ENCODE measurements around the gene APOBEC3H.

APOBEC3H gene

DNA sequence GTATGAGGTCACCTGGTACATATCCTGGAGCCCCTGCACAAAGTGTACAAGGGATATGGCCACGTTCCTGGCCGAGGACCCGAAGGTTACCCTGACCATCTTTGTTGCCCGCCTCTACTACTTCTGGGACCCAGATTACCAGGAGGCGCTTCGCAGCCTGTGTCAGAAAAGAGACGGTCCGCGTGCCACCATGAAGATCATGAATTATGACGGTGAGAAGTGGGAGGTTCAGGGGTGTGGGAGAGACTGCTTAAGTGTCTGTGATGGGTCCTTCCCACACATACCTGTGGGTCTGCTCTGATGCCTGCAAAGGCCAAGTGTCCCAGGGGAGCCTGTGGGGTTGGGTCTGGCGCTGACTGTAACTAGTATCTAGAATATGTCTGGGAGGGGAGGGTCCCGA, 16.0 kb upstream of the APOBEC3H start:
- DNase-seq (ENCODE audit: low spot score): no peak

DNA sequence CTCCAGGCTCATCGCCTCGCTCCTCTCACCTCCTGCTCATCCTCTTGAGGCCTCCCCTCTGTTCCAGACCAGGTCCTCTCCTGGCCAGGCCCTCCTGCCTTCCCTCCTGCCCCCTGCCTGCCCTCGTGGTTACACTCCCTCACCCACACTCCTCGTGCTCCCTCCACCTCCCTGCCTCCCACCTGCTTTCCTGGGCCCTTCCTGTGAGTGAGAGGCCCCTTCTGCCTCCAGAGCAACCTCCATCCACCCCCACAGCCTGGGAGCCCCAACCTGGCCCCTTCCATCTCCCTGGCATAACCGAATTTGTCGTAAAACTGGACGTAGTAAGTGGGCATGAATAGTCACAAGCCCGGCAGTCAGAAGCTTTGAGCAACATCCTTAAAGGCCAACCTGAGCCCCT, 15.4 kb upstream of the APOBEC3H start:
- DNase-seq (ENCODE audit: low spot score): no peak

DNA sequence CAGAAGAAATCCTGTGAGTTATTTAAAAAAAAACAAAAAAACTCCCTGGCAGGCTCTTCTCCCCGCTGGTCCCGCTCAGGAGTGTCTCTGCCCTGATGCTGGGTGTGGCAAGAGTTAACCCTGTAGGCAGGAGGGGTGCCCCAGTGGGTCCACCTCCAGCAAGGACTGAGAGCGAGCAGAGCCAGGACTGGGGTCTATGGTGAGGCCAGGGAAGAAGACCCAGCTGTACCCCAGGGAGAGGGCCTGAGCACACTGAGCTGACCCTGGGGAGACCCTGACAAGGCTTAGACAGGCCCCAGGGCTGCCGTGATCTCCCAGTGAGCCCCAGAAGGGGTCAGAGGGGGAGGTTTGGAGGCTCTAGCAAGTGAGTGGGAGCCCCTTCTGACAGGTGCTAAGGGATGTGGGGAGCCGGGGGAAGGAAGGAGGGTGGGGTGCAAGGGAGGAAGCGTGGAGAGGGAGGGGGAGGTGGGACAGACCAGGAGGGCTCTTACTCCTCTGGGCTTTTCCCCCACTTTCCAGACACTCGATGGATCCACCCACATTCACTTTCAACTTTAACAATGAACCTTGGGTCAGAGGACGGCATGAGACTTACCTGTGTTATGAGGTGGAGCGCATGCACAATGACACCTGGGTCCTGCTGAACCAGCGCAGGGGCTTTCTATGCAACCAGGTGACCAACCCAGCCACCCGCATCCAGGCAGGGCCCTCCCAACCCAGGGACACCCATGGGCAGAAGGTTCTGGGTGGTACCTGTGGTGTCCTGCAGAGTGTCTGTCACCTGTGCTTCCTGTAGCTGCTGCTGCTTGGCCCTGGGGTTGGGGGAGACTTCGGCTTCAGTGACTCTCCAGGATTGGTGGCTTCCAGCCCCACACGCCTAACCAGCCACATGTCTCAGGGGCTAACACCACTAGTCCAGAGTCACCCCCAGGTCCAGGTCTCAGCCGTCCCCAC, 13.6 kb upstream of the APOBEC3H start:
- DNase-seq (ENCODE audit: low spot score): no peak

DNA sequence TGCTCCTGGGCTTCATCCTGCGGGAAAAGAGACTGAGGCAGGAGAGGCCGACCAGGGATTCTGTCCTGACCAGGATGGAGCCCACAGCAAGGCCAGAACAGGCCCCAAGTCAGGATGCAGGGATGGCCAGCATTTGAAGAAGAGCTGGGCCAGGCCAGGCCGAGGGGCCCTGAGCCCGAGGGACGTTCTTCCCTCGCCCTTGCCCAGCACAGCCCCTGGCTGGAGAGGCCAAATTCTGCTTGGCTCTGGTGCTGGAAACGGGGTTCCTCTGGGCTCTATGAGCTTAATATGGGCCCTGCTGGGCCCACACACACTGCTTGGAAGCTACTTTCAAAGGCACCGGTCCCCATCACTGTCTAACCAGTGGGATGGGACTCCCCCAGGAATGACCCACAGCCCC, 12.4 kb upstream of the APOBEC3H start:
- no peak for DNase-seq (ENCODE audit: low spot score)

DNA sequence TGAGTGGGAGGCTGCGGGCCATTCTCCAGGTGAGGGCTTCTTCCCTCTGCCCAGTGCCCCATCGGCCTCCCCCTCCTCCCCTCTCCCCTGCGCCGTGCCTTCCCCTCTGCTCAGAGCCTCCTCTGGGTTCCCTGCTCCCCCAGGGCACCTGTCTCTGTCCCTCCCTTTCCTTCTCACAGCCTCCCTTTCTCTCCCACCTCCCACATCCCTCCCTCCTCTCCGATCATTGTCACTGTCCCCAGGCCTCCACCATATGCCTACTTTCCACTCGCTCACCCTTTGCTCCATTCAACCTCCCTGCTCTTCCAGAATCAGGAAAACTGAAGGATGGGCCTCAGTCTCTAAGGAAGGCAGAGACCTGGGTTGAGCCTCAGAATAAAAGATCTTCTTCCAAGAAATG, 9.9 kb upstream of the APOBEC3H start:
- no peak for DNase-seq (ENCODE audit: low spot score)

DNA sequence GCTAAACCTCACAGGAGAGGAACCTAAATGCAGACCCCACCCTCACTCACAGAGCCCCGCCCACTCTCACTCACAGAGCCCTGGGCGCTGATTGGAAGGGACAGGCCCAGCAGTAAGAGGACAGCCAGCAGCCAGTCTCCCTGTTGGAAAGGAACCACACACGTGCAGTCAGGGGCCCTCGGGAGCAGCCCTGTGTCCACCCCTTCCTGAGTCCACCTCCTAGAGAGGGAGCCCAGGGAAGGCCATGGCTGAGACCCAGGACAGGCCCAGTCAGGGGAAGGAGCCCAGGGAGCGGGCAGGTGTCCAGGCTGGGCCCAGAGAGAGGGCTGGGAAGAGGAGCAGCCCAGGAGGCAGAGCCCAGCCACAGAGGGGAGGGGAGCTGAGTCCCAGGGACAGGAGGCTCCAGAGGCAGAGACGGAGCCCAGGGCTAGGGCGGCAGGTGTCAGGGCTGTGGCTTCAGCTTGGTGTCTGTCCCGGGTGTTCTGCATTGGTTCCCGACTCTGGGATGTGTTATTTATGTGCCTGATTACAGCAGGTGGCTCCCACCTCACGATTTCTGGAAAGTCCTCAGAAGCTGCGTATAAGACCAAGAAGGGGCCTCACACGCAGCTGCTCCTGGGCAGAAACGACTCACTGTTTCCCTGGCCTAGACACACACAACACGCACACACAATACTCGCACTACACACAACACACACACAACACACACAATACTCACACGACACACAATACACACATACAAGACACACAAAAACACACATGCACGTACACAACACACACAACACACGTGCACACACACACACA, 9.0 kb upstream of the APOBEC3H start:
- DNase-seq (ENCODE audit: low spot score): no peak

DNA sequence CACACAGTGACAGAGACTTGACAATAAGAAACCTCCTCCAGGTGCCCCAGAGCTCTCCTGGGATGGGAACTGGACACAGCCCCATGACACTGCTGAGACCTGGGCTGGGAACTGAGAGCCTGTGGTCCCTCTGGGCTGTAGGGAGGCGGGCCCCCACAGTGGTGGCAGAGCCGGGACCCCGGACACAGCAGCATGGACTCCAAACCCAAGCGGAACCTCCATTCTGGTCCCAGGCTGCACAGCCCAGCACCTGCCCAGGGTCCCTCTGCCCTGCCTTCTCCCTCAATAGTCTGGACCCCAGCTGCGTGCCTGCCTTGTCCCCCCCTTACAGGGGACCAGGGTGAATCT, 8.4 kb upstream of the APOBEC3H start:
- no peak for DNase-seq (ENCODE audit: low spot score)

DNA sequence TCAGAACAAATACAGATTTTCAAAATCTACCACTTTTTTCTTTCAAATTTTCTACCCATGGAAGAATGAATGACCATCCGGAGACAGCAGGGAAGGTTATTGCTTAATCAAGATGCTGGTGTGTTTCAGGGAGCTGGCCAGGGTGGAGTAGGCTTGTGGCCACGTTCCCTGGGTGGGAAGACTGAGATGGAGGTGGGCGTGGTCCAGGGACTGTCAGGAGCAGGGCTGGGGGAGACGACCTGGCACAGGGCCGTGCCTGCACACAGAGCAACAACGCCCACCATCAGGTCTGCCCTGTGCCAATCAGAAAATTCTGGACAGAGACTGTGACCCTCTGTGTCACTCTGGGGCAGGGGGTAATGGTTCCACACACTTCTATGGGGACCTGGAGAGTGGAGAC, 7.1 kb upstream of the APOBEC3H start:
- DNase-seq (ENCODE audit: low spot score): no peak

DNA sequence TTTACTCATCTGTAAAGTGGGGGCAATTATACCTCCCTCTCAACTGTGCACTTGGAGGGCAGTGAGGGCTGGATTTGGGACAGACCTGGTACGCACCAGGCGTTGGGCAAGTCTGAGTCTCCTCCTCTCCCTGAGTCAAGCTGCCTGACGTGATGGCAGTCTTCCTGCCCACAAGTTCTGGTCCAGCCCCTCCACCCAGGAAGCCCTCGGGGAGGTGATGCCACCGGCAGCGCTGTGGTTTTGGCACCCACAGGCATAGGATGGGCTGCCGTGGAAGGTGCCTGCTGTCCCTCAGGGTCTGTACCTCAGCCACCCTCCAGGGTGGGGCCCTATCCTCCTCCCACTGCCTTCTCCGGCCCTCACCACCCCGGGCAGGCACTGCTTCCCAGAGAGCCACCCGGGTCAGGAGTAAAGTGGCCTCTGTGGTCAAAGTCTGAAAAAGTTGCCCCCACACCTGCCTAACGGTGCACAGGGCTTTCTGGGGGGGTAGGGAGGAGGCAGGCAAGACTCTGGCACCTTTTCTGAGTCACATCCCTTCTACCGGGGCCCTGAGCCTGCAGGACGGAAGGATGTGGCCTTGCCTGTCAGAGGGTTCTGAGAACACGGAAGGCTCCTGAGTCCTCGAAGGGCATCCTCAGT, 6.5 kb upstream of the APOBEC3H start:
- DNase-seq (ENCODE audit: low spot score): no peak

DNA sequence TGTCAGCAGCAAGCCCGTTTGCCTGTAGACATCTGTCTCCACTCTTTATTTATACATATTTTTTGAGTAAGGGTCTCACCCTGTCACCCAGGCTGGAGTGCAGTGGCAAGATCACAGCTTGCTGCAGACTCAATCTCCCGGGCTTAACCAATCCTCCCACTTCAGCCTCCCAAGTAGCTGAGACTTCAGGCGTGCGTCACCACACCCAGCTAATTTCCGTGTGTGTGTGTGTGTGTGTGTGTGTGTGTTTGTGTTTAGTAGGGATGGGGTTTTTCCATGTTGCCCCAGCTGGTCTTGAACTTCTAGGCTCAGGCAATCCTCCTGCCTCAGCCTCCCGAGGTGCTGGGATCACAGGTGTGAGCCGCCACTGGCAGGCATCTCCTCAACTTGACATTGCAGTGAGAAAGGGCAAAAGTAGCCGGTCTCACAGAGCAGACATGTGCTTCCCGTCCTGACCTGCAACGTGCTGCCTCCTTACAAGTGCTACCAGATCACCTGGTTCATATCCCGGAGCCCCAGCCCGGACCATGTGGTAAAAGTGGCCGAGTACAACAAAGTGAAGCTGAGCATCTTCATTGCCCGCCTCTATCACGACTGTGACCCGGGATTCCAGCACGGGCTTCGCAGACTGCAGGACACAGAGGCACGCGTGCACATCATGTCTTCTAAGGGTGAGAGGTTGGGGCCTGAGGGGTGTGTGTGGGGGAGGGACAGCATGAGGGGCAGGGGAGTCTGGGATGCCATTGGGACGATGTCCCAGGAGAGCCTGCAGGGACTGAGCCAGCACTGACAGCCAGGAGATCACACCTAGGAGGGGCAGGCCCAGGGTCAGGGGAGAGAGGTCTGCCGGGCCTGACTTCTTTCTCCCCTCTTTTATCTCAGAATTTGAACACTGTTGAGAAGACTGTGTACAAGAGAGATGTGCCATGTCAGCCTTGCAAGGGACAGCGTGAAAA, 5.6 kb upstream of the APOBEC3H start:
- no peak for DNase-seq (ENCODE audit: low spot score)

DNA sequence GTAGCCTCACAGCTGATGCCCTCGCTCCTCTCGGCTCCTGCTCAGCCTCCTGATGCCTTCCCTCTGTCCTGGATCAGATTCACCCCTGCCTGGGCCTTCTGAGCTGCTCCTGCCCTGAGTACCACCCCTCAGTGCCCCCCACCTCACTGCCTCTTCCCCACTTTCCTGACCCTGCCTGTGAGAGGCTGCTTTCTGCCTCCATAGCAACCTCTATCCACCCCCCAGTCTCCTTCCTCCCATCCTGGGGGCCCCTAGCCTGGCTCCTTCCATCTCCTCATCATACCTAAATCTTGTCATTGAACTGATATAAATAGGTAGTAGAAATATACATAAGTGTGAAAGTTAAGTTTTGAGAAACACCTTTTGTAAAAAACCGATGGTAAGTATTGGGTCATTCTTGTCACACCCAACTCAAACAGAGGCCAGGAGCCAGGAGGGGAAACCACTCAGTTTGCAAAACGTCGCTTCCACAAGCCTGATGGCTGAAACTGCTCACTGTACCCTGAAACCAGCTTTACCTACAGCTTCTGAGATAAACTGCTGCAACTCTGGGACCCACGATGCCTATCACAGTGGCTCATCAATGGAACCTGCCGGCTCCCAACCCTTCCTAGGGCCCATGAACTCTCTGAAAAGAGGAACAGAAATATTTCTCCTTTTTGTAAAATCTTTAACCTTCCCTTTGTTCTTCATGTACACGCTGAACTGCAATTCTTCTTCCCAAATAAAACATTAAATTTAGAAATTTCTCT, 4.8 kb upstream of the APOBEC3H start:
- DNase-seq (ENCODE audit: low spot score): no peak

DNA sequence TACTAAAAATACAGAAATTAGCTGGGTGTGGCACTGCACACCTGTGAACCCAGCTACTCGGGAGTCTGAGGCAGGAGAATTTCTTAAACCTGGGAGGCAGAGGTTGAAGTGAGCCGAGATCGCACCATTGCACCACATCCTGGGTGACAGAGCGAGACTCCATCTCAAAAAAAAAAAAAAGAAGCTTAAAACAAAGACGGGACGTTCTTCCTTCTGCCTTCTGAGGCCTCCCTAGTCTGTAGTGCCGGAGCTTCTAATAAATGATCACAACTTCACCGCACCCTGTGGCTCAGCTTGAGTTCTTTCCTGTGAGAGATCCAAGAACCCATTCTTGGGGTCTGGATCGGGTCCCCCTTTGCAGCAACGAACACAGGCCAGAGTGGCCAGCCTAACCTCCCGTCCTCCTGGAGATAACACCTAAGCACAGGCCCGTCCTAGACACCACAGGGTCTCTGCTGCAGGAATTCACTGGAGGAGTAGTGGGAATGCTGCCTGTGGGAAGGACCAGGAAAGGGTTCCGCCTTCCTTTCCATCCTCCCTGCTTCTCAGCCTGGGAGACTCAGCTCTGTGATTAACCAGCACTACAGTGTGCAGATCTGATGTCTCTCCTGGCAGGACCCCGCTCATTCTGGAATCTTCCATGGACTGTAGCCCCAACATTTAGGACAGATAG, 2.2 kb upstream of the APOBEC3H start:
- no peak for DNase-seq (ENCODE audit: low spot score)

DNA sequence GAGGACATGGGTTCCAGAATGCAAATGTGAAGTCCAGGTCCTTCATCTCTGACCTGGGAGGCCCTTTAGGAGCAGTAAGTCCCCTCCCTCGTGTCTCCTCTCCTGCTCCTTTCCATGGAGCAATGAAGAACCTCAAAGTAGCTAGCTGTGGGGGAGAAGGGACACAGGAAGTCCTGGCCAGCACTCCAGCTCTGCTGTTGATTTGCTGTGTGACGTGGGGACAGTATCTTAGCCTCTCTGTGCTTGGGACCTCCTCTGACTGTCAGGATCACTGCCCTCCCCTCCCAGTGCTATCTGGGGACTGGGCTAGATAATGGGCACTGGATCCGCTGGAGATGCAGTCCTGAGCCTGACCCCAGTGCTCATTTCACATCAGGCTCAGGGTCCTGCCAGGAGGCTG, 1.1 kb upstream of the APOBEC3H start:
- DNase-seq (ENCODE audit: low spot score): no peak

DNA sequence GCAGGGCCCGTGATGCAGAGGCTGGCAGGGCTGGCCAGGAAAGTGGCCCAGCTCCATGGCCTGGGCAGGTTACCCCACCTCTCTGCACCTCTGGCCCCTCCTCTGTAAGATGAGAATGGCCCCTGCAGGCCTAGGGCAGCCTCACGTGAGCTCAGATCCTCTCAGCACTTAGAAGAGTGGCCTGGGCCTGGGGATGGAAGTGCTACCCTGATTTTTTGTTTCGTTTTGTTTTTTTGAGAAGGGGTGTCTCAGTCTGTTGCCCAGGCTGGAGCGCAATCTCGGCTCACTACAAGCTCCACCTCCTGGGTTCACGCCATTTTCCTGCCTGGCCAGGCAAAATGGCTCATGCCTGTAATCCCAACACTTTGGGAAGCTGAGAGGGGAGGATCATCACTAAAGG, 982 bp downstream of the APOBEC3H start:
- no peak for DNase-seq (ENCODE audit: low spot score)

DNA sequence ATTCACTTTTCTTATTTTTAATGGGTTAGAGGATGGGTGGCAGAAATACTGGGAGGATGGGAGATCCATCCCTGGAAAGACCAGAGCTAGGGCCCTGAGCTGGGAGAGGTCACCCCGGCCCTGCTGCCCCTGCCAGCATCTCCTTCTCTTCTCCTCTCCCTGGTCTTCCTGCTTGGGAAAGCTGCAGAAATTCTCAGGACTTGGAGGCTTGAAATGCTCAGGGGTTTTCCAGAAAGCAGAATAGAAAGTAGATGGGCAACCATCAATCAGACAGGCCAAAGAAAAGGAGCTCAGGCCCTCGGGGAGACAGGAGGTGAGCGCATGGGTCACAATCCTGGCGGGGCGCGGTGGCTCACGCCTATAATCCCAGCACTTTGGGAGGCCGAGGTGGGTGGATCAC, 1.5 kb downstream of the APOBEC3H start:
- no peak for DNase-seq (ENCODE audit: low spot score)

DNA sequence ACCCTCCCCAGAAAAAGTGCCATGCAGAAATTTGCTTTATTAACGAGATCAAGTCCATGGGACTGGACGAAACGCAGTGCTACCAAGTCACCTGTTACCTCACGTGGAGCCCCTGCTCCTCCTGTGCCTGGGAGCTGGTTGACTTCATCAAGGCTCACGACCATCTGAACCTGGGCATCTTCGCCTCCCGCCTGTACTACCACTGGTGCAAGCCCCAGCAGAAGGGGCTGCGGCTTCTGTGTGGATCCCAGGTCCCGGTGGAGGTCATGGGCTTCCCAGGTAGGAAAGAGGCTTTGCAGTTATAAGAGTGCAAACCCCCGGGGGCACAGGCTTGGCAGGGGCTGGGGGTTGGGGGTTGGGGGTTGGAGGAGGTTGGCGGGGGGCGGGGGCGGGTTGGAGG, 4.2 kb downstream of the APOBEC3H start:
- DNase-seq (ENCODE audit: low spot score): no peak

DNA sequence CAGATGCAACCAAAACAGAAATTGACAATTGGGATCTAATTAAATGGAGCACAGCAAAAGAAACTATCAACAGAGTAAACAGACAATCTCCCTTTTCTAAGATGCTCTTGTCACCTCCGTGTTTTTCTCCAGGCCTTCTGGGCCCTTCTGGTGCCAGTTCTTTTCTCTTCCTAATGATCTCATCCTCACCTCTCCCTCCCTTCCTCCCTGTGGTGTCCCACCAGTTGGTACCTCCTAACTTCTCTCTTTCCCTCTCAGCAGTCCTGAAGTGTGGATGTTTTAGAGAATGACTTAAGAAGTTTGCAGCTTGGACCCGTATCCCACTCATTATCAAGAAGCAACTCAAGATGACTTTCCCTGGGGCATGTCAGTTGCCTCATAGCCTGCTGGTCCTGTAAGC, 6.4 kb downstream of the APOBEC3H start:
- DNase-seq (ENCODE audit: low spot score): no peak

DNA sequence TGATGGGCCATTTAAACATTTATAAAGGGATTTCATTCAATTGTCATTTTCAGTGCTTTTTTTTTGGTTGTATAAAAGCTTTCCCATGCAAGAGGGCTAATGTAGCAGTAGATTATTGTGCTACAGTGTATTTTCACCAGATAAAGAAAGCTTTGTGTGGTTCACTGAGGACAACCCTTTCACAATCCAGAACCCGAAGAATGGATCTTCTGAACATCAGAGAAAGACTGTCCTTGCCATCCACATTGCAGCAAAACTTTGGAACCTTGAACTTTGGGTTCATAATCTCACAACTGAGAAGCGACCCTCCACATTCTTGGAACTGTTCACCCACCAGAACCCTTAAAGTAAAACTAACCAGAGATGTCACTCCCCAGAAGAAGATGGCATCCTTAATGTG, 9.3 kb downstream of the APOBEC3H start:
- no peak for DNase-seq (ENCODE audit: low spot score)

DNA sequence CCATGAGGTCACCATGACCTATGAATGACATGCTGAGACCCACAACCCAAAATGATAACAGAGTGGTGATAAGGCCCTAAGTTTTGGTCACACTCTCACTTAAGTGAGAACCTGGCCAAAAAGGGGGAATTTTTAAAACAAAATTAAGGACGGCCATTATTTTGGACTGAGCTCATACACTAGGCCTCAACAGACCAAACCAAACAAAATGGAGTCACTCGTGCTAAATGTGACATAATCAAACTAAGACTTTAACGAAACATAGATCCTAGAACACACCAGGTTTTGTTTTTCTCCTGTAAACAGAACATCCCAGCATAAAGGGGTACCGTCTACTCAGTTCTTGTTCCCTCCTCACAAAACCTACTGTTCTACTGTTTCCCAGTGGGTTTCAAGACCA, 11.4 kb downstream of the APOBEC3H start:
- DNase-seq (ENCODE audit: low spot score): no peak

DNA sequence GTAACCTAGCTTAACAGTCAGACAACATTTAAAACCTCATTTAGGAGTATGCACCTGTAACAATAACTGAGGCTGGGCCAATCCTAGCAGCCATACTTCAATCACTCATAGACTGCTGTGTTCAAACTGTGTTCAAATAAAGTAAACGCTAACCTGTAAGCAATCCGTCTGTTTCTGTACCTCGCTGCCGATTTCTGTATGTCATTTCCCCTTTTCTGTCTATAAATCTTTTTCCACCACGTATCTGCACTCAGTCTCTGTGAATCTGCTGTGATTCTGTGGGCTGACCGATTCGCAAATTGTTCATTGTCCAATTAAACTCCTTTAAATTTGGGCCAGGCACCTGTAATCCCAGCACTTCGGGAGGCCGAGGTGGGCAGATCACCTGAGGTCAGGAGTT, 12.3 kb downstream of the APOBEC3H start:
- DNase-seq (ENCODE audit: low spot score): no peak

Data from kidney tubule cell (primary cell).